Upper lobe of right lung (tissue), 1 donor: ENCODE measurements around the gene SLC22A4. TPM values are rescaled to one million over a fixed set of nuclear protein-coding genes. Genes with fewer than 3 reads are reported as not detected.

Source experiments
- ATAC-seq: fragments of 200-7000 bp; cut with Tn5 transposase; one replicate; pipeline ENCODE4 v1.9.1; 2020; ENCODE audit warnings: mild to moderate bottlenecking, moderate library complexity
- DNase-seq: peaks from one replicate; pipeline ENCODE4 v3.0.0-alpha.2; 2020
- H3K27ac ChIP-seq: fragments of 200-600 bp; one replicate; pipeline ENCODE4 v1.8.0; 2022
- H3K27me3 ChIP-seq: fragments of 200-600 bp; one replicate; pipeline ENCODE4 v1.8.0; 2022; ENCODE audit warnings: mild to moderate bottlenecking
- H3K36me3 ChIP-seq: fragments of 200-600 bp; one replicate; pipeline ENCODE4 v1.8.0; 2022
- H3K4me1 ChIP-seq: fragments of 200-600 bp; one replicate; pipeline ENCODE4 v1.8.0; 2022
- H3K4me3 ChIP-seq: fragments of 200-600 bp; one replicate; pipeline ENCODE4 v1.8.0; 2022; ENCODE audit warnings: mild to moderate bottlenecking
- H3K9me3 ChIP-seq: fragments of 200-600 bp; one replicate; pipeline ENCODE4 v1.8.0; 2022
- CTCF ChIP-seq: fragments of 200-600 bp; IDR thresholded peaks from one replicate; pipeline ENCODE4 v1.8.0; 2022; ENCODE audit warnings: antibody characterized with exemption
- intact Hi-C: fragments of 100-400 bp; cut with DNase I; formaldehyde crosslinking; loops from one replicate; pipeline ENCODE4 v1.11.0; 2022
- total RNA-seq: library from RNA; stranded (reverse); fragmentation: NEBNext Ultra II Directional; extraction: Animal tissue kit (Norgen Biotek cat#: 25700); gene quantifications from one replicate; pipeline ENCODE4 v1.2.1, GENCODE V29; 2021
- donor health status: DM: no; HTN: yes; CAD: no; lungs with severe emphysema.

Gene SLC22A4
- total RNA-seq, 1 donor from 2014 or later = 1.8 TPM

DNA sequence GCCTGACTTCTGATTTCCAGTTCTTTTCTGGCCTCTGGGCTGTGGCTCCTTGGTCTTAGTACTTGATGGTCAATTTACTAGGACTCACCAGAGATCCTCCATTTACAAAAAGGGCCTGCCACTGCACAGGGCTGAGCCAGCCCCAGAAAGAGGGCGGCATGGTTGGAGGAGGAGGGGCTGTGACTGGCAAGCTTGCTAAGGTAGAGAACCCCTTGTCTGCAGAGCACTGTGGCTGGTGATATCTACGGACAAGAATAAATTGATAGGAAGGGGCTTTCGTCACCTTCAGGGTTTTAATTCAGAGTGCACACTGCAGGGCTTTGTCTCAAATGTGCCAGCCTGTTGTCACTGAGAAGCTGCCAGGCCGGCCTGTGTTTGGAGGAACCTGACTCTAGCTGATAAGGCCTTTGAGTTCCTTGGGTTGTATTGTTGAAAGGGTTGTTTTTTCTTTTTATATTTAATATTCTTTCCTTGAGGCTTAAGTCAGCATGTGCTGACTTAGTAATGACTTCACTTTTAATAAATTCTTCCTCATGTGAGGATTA lies 90.4 kb downstream of the SLC22A4 start:
- Histone ChIP-seq H3K4me3 (no peak overlapping the region), H3K9me3 (no peaks in the 10 kb centered on the region), H3K36me3 (peaks cover 5% of the 10 kb centered on the region), H3K4me1 (peaks cover 43% of the 10 kb centered on the region), H3K27me3 (no peaks in the 10 kb centered on the region), H3K27ac (no peak overlapping the region)
- DNase-seq = no peak
- TF ChIP-seq CTCF = no peak
- no peak for ATAC-seq
- intact Hi-C loops = loop anchor here (5.0 kb wide), 1 partner anchor 118 kb away; no protein-coding TSS in a partner anchor

DNA sequence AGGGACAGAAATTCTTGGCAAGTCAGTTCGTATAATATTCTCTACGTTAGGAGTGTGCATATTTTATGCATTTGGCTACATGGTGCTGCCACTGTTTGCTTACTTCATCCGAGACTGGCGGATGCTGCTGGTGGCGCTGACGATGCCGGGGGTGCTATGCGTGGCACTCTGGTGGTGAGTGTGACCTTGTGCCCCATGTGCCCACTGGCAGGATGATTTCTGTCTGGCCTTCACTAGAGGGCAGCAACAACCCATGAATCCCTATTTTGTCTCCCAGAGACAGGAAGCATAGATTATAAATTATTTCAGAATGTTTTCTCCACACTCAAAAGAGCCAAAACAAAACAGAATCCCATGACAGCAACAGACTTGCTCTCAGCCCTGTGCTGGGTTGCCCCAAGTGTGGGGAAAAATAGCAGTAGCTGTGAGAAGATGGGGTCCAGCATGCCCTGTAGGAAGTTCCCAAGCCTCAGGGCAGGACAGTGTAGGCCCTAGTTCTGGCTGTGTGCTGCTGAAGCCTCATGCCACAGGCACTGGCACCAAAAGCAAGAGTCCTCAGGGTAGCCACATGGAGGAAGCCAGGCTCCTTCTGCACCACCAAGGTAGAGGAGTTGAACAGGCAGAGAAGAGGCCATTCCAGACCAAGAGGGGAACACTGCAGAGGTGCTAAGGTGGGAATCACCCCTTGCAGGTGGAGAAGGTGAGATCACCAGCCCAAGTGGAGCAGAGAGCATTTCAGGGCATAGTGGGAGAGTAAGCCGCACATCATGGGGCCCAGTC lies 91.3 kb downstream of the SLC22A4 start:
- H3K27ac ChIP-seq = peak overlapping the region; percentile 72
- H3K36me3 ChIP-seq = peaks cover 14% of the 10 kb centered on the region
- ATAC-seq (peak; percentile 67), DNase-seq (no peak)
- H3K27me3 ChIP-seq = no peaks in the 10 kb centered on the region
- TF ChIP-seq CTCF = peak; percentile 75
- H3K9me3 ChIP-seq = no peaks in the 10 kb centered on the region
- peaks cover 48% of the 10 kb centered on the region for H3K4me1 ChIP-seq
- no peak overlapping the region for H3K4me3 ChIP-seq
- intact Hi-C loops = loop anchor here (5.0 kb wide), 1 partner anchor 117 kb away; no protein-coding TSS in a partner anchor

- no peak overlapping the region for H3K4me3 ChIP-seq
- H3K27ac ChIP-seq = peak overlapping the region; percentile 88
- H3K36me3 ChIP-seq = peaks cover 14% of the 10 kb centered on the region
- H3K9me3 ChIP-seq = no peaks in the 10 kb centered on the region
- peaks cover 48% of the 10 kb centered on the region for H3K4me1 ChIP-seq
- ATAC-seq (peak; percentile 89), DNase-seq (peak; percentile 84)
- intact Hi-C loops = loop anchor here (5.0 kb wide), 1 partner anchor 116 kb away; no protein-coding TSS in a partner anchor
- no peaks in the 10 kb centered on the region for H3K27me3 ChIP-seq
- peak; percentile 86 for TF ChIP-seq CTCF
Measured at GRCh38 chr5:132386644-132387286, 92.6 kb downstream of the SLC22A4 start.

- H3K27ac ChIP-seq = peak overlapping the region; percentile 88
- peaks cover 20% of the 10 kb centered on the region for H3K36me3 ChIP-seq
- intact Hi-C loops = loop anchor here (5.0 kb wide), 1 partner anchor 115 kb away; no protein-coding TSS in a partner anchor
- peaks cover 48% of the 10 kb centered on the region for H3K4me1 ChIP-seq
- H3K9me3 ChIP-seq = no peaks in the 10 kb centered on the region
- peak overlapping the region; percentile 8 for H3K4me3 ChIP-seq
- H3K27me3 ChIP-seq = no peaks in the 10 kb centered on the region
- ATAC-seq (peak; percentile 87), DNase-seq (no peak)
- TF ChIP-seq CTCF = no peak
Measured at GRCh38 chr5:132387640-132388117, 93.5 kb downstream of the SLC22A4 start.

DNA sequence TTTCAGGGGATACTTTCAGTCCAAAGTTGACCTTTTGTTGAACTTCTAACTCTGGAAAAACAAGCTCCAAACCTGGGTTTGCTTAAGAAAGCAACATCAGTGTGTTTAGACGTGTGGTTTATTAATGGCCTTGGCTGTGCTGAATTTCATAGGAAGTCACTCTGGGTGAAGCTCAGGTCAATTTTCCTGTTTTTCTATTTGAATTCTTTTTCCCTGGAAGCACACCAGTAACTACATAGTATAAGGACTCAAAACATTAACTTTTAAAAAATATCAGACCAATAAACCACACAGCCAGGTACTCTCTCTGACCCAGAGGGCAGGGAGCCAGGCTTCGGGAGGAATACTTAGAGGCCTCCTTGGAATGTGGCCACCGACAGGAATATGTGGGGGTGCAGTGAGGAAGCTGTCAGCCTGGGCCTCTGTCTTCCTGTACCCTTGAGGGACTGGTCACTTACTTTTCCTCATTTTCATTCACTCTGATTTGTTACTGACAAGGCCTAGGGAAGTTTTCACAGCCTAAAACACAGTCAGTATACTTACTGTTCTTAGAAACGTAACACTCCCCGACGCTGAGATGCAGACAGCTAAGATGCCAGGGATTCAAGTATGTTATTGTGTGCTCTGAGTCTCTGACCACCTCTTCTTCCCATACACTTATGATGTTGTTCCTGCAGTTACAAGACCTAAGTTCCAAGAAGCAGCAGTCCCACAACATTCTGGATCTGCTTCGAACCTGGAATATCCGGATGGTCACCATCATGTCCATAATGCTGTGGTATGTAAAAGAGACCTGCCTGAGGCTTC lies 94.3 kb downstream of the SLC22A4 start:
- H3K36me3 ChIP-seq = peaks cover 26% of the 10 kb centered on the region
- intact Hi-C loops = loop anchor here (5.0 kb wide), 1 partner anchor 114 kb away; no protein-coding TSS in a partner anchor
- peak overlapping the region; percentile 88 for H3K27ac ChIP-seq
- no peak for ATAC-seq
- no peak for DNase-seq
- no peaks in the 10 kb centered on the region for H3K27me3 ChIP-seq
- peaks cover 48% of the 10 kb centered on the region for H3K4me1 ChIP-seq
- TF ChIP-seq CTCF = no peak
- H3K4me3 ChIP-seq = no peak overlapping the region
- H3K9me3 ChIP-seq = no peaks in the 10 kb centered on the region
